ENCODE data around the gene RIC3.

RIC3 gene, protein sequence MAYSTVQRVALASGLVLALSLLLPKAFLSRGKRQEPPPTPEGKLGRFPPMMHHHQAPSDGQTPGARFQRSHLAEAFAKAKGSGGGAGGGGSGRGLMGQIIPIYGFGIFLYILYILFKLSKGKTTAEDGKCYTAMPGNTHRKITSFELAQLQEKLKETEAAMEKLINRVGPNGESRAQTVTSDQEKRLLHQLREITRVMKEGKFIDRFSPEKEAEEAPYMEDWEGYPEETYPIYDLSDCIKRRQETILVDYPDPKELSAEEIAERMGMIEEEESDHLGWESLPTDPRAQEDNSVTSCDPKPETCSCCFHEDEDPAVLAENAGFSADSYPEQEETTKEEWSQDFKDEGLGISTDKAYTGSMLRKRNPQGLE

DNA sequence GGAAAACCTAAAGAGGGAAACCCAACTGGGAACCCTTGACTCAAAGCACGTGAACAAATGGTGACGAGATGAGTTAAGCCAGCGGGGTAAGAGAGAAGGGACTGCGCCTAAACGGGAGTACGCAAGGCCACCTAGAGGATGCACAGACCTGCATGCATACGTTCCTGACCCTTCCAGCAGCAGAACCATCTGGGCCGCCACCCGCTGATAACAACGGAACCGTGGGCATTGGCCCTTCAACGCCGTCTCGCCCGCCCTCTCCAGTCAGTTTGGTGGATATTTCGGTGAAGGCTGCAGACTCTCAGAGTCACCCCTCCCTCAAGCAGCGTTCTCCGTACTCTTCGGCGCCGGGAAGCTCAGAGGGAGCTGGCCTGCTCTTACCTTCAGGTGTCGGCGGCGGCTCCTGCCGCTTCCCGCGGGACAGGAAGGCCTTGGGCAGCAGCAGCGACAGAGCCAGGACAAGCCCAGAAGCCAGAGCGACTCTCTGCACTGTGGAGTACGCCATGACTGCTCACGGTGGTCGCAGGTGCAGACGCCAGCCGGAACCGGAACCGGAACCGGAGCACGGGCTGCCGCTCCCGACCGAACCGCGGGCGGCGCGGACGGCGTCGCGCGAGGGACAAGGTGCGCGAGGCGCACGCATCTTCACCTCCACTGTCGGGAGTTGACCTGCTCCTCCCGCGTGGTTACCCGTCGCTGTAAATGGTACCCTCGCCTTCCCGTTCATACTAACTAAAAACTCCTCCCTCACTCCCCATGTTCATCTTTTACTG is at the start of gene RIC3:
Gene RIC3 (minus strand): TSS at position 541 of the 773 bp plus-strand sequence. CDS start 36 bp downstream, at position 505.
- DNase-seq (ENCODE audit: low read depth, low spot score), result no peak

DNA sequence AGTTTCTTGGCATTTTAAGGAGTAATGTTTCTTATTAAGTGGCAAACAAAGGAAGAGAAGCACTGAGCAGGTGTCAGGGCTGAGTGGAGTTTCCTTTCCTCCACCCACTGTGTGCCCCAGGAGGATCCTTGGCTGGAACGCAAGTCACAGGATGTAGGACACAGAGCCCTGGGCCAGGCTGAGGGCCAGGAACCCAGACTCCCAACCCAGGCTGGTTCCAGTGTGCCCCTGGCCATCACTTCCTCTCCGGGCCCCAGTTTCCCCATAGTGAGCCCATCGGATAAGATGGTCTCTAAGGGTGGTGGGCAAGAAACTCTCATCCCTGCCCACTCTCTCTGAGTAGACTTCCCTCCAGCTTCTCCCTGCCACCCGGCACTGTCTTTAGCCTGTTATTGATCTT is 49.6 kb upstream of the RIC3 start:
- no peak for DNase-seq (ENCODE audit: low read depth, low spot score)

- DNase-seq (ENCODE audit: low read depth, low spot score), result no peak
Observed at GRCh38 chr11:8217926-8218325, 49.1 kb upstream of the RIC3 start.

- no peak for DNase-seq (ENCODE audit: low read depth, low spot score)
Observed at GRCh38 chr11:8217136-8217535, 48.3 kb upstream of the RIC3 start.

DNA sequence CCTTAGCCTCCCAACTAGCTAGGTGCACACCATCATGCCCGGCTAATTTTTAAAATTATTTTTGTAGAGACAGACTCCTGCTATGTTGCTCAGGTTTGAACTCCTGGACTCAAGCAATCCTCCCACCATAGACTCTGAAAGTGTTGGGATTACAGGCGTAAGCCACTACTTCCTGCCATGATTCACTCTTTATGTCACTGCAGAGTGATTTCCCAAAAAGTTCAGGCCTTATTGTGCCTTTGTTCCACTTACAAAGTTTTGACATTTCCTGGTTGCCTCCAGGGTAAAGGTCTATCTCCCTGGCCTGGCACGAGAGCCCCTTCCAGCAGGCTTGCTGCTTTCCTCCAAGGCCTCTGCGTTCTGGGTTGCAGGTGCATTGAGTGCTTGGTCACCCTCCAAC is 44.6 kb upstream of the RIC3 start:
- DNase-seq (ENCODE audit: low read depth, low spot score), result no peak

- no peak for DNase-seq (ENCODE audit: low read depth, low spot score)
Observed at GRCh38 chr11:8209208-8209807, 40.5 kb upstream of the RIC3 start.

GRCh38 chr11:8207080-8208000 is 38.5 kb upstream of the RIC3 start:
- no peak for DNase-seq (ENCODE audit: low read depth, low spot score)

GRCh38 chr11:8206251-8207079 is 37.6 kb upstream of the RIC3 start:
- DNase-seq (ENCODE audit: low read depth, low spot score), result no peak

GRCh38 chr11:8205566-8205965 is 36.7 kb upstream of the RIC3 start:
- DNase-seq (ENCODE audit: low read depth, low spot score), result no peak

- no peak for DNase-seq (ENCODE audit: low read depth, low spot score)
Observed at GRCh38 chr11:8204596-8204995, 35.8 kb upstream of the RIC3 start.

GRCh38 chr11:8204025-8204424 is 35.2 kb upstream of the RIC3 start:
- DNase-seq (ENCODE audit: low read depth, low spot score), result no peak

GRCh38 chr11:8203414-8203715 is 34.5 kb upstream of the RIC3 start:
- DNase-seq (ENCODE audit: low read depth, low spot score), result no peak

DNA sequence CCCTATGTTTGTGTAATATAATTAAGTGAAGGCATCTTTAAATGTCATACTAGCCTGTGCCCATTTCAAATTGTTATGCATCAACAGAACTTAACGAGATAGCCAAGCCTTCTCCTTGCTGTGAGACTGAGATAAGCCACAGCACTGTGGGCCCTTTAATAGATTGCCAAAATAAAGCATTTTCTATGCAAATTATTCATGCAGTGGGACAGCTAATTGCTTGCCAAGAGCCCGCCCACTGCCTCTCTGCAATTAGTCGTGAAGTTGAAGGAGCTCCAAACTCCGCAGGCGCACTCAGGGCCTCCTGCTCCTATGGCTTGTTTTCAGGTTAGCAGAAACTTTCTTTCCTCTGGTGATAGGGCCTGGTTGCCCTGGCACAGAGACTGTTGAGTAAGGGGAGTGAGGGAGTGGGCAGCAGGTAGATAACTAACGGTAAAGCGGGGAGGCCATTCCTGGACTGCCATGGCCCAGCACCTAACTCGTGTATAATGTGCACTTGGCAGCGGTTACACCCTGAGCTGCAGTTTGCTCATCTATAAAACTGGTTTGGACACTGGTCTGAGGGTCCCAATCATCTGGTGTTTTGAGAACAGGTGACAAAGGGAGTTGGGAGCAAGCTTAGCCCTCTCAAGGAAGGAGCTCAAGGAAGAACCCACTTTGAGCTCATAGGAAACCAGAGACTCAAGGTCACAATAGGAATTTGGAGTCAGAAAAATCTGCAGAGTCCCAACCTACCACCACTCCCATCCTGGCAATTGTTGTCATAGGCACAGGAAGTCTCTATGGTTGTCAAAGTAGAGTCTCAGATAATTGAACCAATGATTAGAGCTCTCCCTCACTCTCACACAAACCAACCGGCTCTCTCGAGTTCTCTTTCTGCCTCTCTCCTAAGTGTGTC is 33.9 kb upstream of the RIC3 start:
- DNase-seq (ENCODE audit: low read depth, low spot score), result no peak

- no peak for DNase-seq (ENCODE audit: low read depth, low spot score)
Observed at GRCh38 chr11:8201644-8202365, 33.0 kb upstream of the RIC3 start.

GRCh38 chr11:8199676-8200075 is 30.9 kb upstream of the RIC3 start:
- no peak for DNase-seq (ENCODE audit: low read depth, low spot score)

DNA sequence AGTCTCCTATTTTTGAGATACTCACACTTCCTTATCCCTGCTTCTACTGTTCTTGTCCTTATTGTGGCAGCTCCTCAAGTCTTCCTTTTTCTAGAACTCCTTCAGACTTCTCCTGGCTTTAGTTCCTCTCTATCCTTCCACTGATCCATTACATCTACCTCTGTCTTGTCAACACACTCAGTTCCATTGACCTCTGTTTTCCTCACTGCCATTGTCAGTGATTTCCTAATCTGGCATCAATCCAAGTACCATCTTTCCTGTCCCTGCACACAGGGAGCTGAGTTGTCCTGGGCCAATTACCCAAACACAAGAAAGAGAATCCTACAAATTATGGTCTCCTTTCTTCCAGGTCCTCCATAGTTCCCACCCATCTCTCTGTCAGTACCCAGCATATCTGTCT is 27.9 kb upstream of the RIC3 start:
- DNase-seq (ENCODE audit: low read depth, low spot score), result no peak

DNA sequence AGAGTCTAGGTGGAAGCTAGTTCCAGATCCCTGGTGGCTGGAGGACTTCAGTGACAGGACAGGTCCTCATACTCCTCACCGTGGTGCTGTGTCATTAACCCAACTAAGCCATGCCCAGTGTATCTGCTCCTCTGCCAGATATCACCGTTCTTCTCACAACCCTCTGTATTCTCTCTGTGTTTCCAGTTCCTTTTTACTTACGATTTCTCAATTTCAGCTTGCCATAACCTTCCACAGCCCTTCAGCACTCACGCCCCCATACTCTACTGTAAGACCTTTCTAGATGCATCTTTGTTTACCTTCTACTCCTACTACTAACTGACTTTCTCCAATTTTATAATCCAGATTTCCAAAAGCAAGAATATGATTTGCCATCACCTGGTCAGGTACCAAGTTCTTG is 26.1 kb upstream of the RIC3 start:
- DNase-seq (ENCODE audit: low read depth, low spot score), result no peak

GRCh38 chr11:8192896-8193209 is 24.0 kb upstream of the RIC3 start:
- DNase-seq (ENCODE audit: low read depth, low spot score), result no peak

Data from brain pericyte (primary cell).